HepG2 (cell line): ENCODE measurements around the gene FFAR4. TPM values are rescaled to one million over a fixed set of nuclear protein-coding genes. Genes with fewer than 3 reads are reported as not detected.

Experiments
- DR1 ChIP-seq: sonication (generic); formaldehyde crosslinking; IDR thresholded peaks from 2 replicates; pipeline ENCODE4 v1.8.0; 2021; ENCODE audit warnings: mild to moderate bottlenecking, missing genetic modification reagents, inconsistent platforms
- LCORL ChIP-seq, 2 experiments: fragments of 450-650 bp in 1 of 2; sonication (generic) in 1 of 2; formaldehyde crosslinking in 1 of 2; IDR thresholded peaks; 2 replicates each; pipeline versions ENCODE4 v1.5.0 to v1.6.1; 2017 to 2020; ENCODE audit warnings: antibody characterized with exemption in 1 of 2, missing genetic modification reagents in 1 of 2
- PAF1 ChIP-seq: IDR thresholded peaks from 2 replicates; pipeline ENCODE4 v1.6.1; 2016; ENCODE audit warnings: missing genetic modification reagents, missing compliant biosample characterization
- RELA ChIP-seq: sonication (generic); formaldehyde crosslinking; IDR thresholded peaks from 2 replicates; pipeline ENCODE4 v1.4.0; 2020; ENCODE audit warnings: missing genetic modification reagents
- SOX6 ChIP-seq, 2 experiments: fragments of 450-650 bp in 1 of 2; sonication (generic) in 1 of 2; formaldehyde crosslinking in 1 of 2; IDR thresholded peaks; 2 replicates each; pipeline versions ENCODE4 v1.4.0 to v1.6.1; 2017 to 2020; ENCODE audit warnings: antibody characterized with exemption in 1 of 2, mild to moderate bottlenecking in 1 of 2, missing genetic modification reagents in 1 of 2
- TBX3 ChIP-seq: fragments of 450-650 bp; IDR thresholded peaks from 2 replicates; pipeline ENCODE4 v1.6.1; 2017; ENCODE audit warnings: antibody characterized with exemption, mild to moderate bottlenecking, inconsistent platforms, borderline replicate concordance
- TOPORS ChIP-seq: sonication (generic); formaldehyde crosslinking; IDR thresholded peaks from 2 replicates; pipeline ENCODE4 v1.8.0; 2023; ENCODE audit warnings: mild to moderate bottlenecking, missing genetic modification reagents
- ZNF343 ChIP-seq: sonication (generic); formaldehyde crosslinking; IDR thresholded peaks from 2 replicates; pipeline ENCODE4 v1.4.0; 2020; ENCODE audit warnings: mild to moderate bottlenecking, missing genetic modification reagents
- ZNF44 ChIP-seq: sonication (generic); formaldehyde crosslinking; IDR thresholded peaks from 2 replicates; pipeline ENCODE4 v1.5.1; 2020; ENCODE audit warnings: mild to moderate bottlenecking, missing genetic modification reagents
- ZNF773 ChIP-seq: sonication (generic); formaldehyde crosslinking; IDR thresholded peaks from 2 replicates; pipeline ENCODE4 v1.4.0; 2020; ENCODE audit warnings: missing genetic modification reagents, borderline replicate concordance
- ZSCAN21 ChIP-seq: sonication (generic); formaldehyde crosslinking; IDR thresholded peaks from 2 replicates; pipeline ENCODE4 v1.8.0; 2022; ENCODE audit warnings: mild to moderate bottlenecking, missing genetic modification reagents, moderate library complexity, borderline replicate concordance
- polyA plus RNA-seq, 8 experiments: library from polyadenylated mRNA; depleted of rRNA in 3 of 8; stranded (reverse) in 7 of 8; unstranded in 1 of 8; fragments of >200 nt; fragmentation: Illumina TruSeq in 4 of 8; extraction: Trizol in 4 of 8; gene quantifications; 2 replicates each; pipeline versions ENCODE4 v1.2.1 to v1.2.3, GENCODE V29; 2011 to 2016; ENCODE audit warnings: low read depth in 4 of 8, missing spikeins in 1 of 8, mixed read lengths in 1 of 8; ENCODE audit not compliant: insufficient read depth in 1 of 8
- total RNA-seq, 5 experiments: library from RNA; depleted of rRNA; stranded (reverse); fragments of >200 nt; fragmentation: Illumina TruSeq; extraction: Trizol; gene quantifications; 2 replicates each; pipeline ENCODE4 v1.2.3, GENCODE V29; 2016; ENCODE audit warnings: low read depth in 1 of 5
- TF ChIP-seq, protein P1 (sequence below): sonication (generic); formaldehyde crosslinking; IDR thresholded peaks from 2 replicates; pipeline ENCODE4 v1.4.0; 2020; ENCODE audit warnings: mild to moderate bottlenecking, missing genetic modification reagents
- TF ChIP-seq, protein P2 (sequence below): sonication (generic); formaldehyde crosslinking; IDR thresholded peaks from 2 replicates; pipeline ENCODE4 v1.4.0; 2020; ENCODE audit warnings: missing genetic modification reagents
- TF ChIP-seq, protein P3 (sequence below): sonication (generic); formaldehyde crosslinking; IDR thresholded peaks from 2 replicates; pipeline ENCODE4 v1.9.0; 2021; ENCODE audit warnings: missing genetic modification reagents, borderline replicate concordance

Gene FFAR4
- total and polyA plus RNA-seq, 2 of the 13 experiments (the other 11 are each of a cell fraction or from before 2014, with no cell fraction given), result 0.09 TPM; not detected in 1

DNA sequence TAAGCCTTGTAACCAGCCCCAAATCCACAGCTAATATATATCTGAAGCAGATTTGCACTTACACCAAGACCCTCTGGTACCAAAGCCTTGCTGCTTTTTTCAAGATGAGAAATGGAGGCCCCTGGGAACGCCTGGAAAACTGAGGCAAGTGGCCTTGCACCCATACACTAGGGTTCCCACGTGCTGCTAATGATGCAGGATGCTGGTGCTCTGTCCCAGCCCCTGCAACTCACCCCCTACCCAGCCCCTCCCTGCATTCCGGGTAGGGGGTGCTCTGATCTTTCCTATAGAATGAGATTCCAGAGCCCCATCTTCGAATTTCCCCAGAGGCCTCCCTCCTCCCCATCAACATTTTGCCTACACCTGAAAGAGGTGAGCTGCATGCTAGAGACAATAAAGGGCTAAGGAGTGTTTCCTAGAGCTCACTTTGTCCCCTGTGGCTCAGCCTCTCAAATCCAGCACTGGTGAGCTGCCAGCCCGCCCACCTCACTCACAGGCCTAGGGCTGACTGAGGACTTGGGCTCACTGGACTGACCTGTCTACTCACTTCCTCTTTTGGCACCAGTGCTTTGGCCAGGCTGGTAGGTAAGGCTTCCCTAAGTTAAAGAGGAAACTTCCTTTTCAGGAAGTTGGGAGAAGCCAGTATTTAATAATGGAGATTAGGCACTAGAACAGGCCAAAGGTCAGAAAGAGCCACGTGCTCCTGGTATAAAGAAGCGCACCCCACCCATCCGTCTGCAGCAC lies 24.8 kb downstream of the FFAR4 start (continued):
- TF ChIP-seq, protein P1, sequence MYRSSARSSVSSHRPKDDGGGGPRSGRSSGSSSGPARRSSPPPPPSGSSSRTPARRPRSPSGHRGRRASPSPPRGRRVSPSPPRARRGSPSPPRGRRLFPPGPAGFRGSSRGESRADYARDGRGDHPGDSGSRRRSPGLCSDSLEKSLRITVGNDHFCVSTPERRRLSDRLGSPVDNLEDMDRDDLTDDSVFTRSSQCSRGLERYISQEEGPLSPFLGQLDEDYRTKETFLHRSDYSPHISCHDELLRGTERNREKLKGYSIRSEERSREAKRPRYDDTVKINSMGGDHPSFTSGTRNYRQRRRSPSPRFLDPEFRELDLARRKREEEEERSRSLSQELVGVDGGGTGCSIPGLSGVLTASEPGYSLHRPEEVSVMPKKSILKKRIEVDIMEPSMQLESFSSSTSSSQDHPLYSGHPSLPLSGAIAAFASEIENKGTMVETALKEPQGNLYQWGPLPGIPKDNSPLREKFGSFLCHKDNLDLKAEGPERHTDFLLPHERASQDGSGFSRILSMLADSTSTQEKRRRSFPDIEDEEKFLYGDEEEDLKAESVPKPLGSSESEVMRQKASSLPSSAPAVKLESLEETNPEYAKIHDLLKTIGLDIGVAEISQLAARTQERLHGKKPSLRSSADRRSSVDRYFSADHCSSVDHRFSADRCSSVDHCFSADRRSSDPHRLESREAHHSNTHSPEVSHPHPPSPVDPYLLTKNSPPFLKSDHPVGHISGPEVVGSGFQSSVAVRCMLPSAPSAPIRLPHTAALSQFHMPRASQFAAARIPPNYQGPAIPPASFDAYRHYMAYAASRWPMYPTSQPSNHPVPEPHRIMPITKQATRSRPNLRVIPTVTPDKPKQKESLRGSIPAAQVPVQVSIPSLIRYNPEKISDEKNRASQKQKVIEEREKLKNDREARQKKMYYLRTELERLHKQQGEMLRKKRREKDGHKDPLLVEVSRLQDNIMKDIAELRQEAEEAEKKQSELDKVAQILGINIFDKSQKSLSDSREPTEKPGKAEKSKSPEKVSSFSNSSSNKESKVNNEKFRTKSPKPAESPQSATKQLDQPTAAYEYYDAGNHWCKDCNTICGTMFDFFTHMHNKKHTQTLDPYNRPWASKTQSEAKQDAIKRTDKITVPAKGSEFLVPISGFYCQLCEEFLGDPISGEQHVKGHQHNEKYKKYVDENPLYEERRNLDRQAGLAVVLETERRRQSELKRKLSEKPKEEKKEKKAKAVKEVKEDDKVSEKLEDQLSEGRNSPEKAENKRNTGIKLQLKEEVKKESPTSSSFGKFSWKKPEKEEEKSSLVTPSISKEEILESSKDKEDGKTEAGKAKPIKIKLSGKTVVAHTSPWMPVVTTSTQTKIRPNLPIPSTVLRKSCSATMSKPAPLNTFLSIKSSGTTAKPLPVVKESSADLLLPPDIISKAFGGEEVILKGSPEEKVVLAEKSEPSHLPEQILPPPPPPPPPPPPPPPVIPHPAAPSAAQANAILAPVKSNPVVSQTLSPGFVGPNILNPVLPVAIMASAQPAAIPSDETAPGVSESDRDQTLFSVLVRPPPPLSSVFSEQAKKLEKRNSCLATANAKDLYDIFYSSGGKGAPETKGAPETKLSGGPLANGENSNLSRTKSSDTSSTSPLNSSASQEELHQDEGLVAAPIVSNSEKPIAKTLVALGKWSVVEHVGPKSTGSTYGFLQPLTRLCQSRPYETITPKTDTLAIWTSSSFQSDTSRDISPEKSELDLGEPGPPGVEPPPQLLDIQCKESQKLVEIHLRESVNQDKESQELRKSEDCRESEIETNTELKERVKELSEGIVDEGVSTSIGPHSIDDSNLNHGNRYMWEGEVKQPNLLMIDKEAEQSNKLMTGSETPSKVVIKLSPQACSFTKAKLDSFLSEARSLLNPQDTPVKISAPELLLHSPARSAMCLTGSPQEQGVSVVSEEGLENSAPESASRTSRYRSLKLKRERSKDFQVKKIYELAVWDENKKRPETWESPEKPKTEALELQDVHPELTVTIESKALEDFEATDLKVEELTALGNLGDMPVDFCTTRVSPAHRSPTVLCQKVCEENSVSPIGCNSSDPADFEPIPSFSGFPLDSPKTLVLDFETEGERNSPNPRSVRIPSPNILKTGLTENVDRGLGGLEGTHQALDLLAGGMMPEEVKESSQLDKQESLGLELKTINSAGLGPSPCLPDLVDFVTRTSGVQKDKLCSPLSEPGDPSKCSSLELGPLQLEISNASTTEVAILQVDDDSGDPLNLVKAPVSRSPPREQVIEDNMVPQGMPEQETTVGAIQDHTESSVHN, result no peak
- TF ChIP-seq, protein P2, sequence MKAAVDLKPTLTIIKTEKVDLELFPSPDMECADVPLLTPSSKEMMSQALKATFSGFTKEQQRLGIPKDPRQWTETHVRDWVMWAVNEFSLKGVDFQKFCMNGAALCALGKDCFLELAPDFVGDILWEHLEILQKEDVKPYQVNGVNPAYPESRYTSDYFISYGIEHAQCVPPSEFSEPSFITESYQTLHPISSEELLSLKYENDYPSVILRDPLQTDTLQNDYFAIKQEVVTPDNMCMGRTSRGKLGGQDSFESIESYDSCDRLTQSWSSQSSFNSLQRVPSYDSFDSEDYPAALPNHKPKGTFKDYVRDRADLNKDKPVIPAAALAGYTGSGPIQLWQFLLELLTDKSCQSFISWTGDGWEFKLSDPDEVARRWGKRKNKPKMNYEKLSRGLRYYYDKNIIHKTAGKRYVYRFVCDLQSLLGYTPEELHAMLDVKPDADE (CRISPR knock-in tag), result no peak
- TF ChIP-seq DR1 (CRISPR knock-in tag), result no peak
- TF ChIP-seq TBX3, result no peak
- TF ChIP-seq TOPORS, result peak; percentile 67; the same call in 1 of the 2 replicates
- no peak for TF ChIP-seq LCORL (IDR thresholded peaks at IDR 0.05)
- TF ChIP-seq LCORL (CRISPR knock-in tag; IDR thresholded peaks at IDR 0.05), result no peak
- TF ChIP-seq ZSCAN21 (CRISPR knock-in tag), result no peak
- TF ChIP-seq ZNF773 (CRISPR knock-in tag), result no peak
- TF ChIP-seq ZNF44, result no peak
- no peak for TF ChIP-seq SOX6 (IDR thresholded peaks at IDR 0.05)
- TF ChIP-seq SOX6 (CRISPR knock-in tag; IDR thresholded peaks at IDR 0.05), result 0 out of 2 replicates have a peak, but pooled peaks have one; percentile 15
- TF ChIP-seq, protein P3, sequence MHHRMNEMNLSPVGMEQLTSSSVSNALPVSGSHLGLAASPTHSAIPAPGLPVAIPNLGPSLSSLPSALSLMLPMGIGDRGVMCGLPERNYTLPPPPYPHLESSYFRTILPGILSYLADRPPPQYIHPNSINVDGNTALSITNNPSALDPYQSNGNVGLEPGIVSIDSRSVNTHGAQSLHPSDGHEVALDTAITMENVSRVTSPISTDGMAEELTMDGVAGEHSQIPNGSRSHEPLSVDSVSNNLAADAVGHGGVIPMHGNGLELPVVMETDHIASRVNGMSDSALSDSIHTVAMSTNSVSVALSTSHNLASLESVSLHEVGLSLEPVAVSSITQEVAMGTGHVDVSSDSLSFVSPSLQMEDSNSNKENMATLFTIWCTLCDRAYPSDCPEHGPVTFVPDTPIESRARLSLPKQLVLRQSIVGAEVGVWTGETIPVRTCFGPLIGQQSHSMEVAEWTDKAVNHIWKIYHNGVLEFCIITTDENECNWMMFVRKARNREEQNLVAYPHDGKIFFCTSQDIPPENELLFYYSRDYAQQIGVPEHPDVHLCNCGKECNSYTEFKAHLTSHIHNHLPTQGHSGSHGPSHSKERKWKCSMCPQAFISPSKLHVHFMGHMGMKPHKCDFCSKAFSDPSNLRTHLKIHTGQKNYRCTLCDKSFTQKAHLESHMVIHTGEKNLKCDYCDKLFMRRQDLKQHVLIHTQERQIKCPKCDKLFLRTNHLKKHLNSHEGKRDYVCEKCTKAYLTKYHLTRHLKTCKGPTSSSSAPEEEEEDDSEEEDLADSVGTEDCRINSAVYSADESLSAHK (CRISPR knock-in tag), result no peak
- no peak for TF ChIP-seq ZNF343 (CRISPR knock-in tag)
- peak; percentile 83; the same call in 1 of the 2 replicates for TF ChIP-seq PAF1
- TF ChIP-seq RELA (CRISPR knock-in tag), result no peak
